Endothelial cell of umbilical vein (primary cell): Measurements from ENCODE around the gene CTIF. TPM values are rescaled to one million over a fixed set of nuclear protein-coding genes. Genes with fewer than 3 reads are reported as not detected.

Source experiments
- BruUV-seq: library from RNA; stranded (reverse); fragments of 400-500 nt; replicated peaks from 2 replicates; lab custom pipeline; 2021; lab: Mats Ljungman, UMichigan
- CTCF ChIA-PET: fragments of 300-600, 350-600 bp; sonication (Branson Sonifier 250); formaldehyde crosslinking; loops from one replicate; lab custom pipeline; 2021; ENCODE audit warnings: antibody characterized with exemption, inconsistent platforms; lab: Charles Lee
- POLR2A ChIA-PET: fragments of 300-600, 350-600 bp; sonication (Branson Sonifier 250); formaldehyde crosslinking; loops from one replicate; lab custom pipeline; 2021; ENCODE audit warnings: antibody characterized with exemption, inconsistent platforms; lab: Charles Lee
- DNase-seq: peaks from one replicate; pipeline ENCODE4 v3.0.0-alpha.2; 2011; ENCODE audit warnings: low read depth, low spot score
- FAIRE-seq: peaks from 2 replicates; lab custom pipeline; 2011; peaks lifted over from hg19 to GRCh38; lab: Jason Lieb, UNC
- H2AFZ ChIP-seq: 2 replicates; pipeline ENCODE4 v1.6.0; 2012; ENCODE audit warnings: low read depth, low read length, control low read depth, inconsistent platforms
- H3K27ac ChIP-seq: 2 replicates; pipeline ENCODE4 v1.5.1; 2011; ENCODE audit warnings: low read depth, mild to moderate bottlenecking, control low read depth, low read length, moderate library complexity; ENCODE audit not compliant: insufficient read depth
- H3K27me3 ChIP-seq, 2 experiments: 2 replicates each; pipeline versions ENCODE4 v1.6.0 to v1.6.1; 2011; ENCODE audit warnings: low read length in 2 of 2, mixed read lengths in 1 of 2; ENCODE audit not compliant: control insufficient read depth in 2 of 2, insufficient read depth in 2 of 2
- H3K36me3 ChIP-seq, 2 experiments: 2 replicates in 1 of 2; 3 replicates in 1 of 2; pipeline ENCODE4 v1.5.1; 2011; ENCODE audit warnings: low read length in 2 of 2, mild to moderate bottlenecking in 1 of 2, moderate library complexity in 1 of 2; ENCODE audit not compliant: control insufficient read depth in 2 of 2, insufficient read depth in 2 of 2; ENCODE audit errors: extremely low read depth in 1 of 2
- H3K4me1 ChIP-seq: 3 replicates; pipeline ENCODE4 v1.5.1; 2011; ENCODE audit warnings: mild to moderate bottlenecking, low read length; ENCODE audit not compliant: control insufficient read depth, insufficient read depth; ENCODE audit errors: extremely low read depth
- H3K4me2 ChIP-seq: 2 replicates; pipeline ENCODE4 v1.6.1; 2011; ENCODE audit warnings: low read length, control low read depth, mixed read lengths; ENCODE audit not compliant: insufficient read depth
- H3K4me3 ChIP-seq, 3 experiments: fragments of 200-600 bp in 1 of 3; sonication (generic), shearing (Covaris generic) in 1 of 3; replicated peaks in 1 of 3; 2 replicates each; pipeline ENCODE4 v1.5.1; 2011 to 2016; ENCODE audit warnings: control low read depth in 3 of 3, low read length in 3 of 3, mild to moderate bottlenecking in 2 of 3, inconsistent platforms in 1 of 3, low read depth in 1 of 3, moderate library complexity in 1 of 3; ENCODE audit not compliant: insufficient read depth in 1 of 3
- H3K79me2 ChIP-seq: 2 replicates; pipeline ENCODE4 v1.6.0; 2012; ENCODE audit warnings: low read length, inconsistent platforms; ENCODE audit not compliant: control insufficient read depth, insufficient read depth
- H3K9ac ChIP-seq: replicated peaks from 2 replicates; pipeline ENCODE3; 2011; ENCODE audit warnings: low read length, control low read depth; ENCODE audit not compliant: insufficient read depth; ENCODE audit errors: extremely low read depth
- H3K9me1 ChIP-seq: replicated peaks from 3 replicates; pipeline ENCODE4 v1.6.0; 2011; ENCODE audit warnings: mild to moderate bottlenecking, low read length; ENCODE audit not compliant: control insufficient read depth, insufficient read depth; ENCODE audit errors: extremely low read depth
- H3K9me3 ChIP-seq: replicated peaks from 2 replicates; pipeline ENCODE4 v1.5.1; 2012; ENCODE audit warnings: low read length, inconsistent platforms; ENCODE audit not compliant: control insufficient read depth, insufficient read depth
- H4K20me1 ChIP-seq: replicated peaks from 2 replicates; pipeline ENCODE3; 2011; ENCODE audit warnings: mild to moderate bottlenecking, low read length; ENCODE audit not compliant: control insufficient read depth, insufficient read depth; ENCODE audit errors: extremely low read depth
- EZH2 ChIP-seq: IDR thresholded peaks from 2 replicates; pipeline ENCODE4 v1.6.1; 2012; ENCODE audit warnings: borderline replicate concordance, low read depth, mild to moderate bottlenecking, moderate library complexity, low read length, inconsistent platforms; ENCODE audit not compliant: severe bottlenecking
- FOS ChIP-seq: IDR thresholded peaks from 2 replicates; pipeline ENCODE4 v1.6.1; 2011; ENCODE audit warnings: mild to moderate bottlenecking, low read length, moderate library complexity, borderline replicate concordance; ENCODE audit not compliant: insufficient read depth
- GATA2 ChIP-seq: IDR thresholded peaks from 2 replicates; pipeline ENCODE4 v1.7.0; 2011; ENCODE audit warnings: low read depth, mild to moderate bottlenecking, moderate library complexity, mixed read lengths, low read length; ENCODE audit not compliant: insufficient read length, insufficient read depth
- JUN ChIP-seq: IDR thresholded peaks from 2 replicates; pipeline ENCODE4 v1.6.1; 2011; ENCODE audit warnings: borderline replicate concordance, low read depth; ENCODE audit not compliant: insufficient read length, insufficient read depth
- MYC ChIP-seq: IDR thresholded peaks from one replicate; pipeline ENCODE4 v1.6.1; 2011; ENCODE audit warnings: mild to moderate bottlenecking, low read depth, low read length
- POLR2A ChIP-seq: IDR thresholded peaks from 2 replicates; pipeline ENCODE4 v1.6.1; 2012; ENCODE audit warnings: low read depth, mild to moderate bottlenecking, control low read depth, low read length
- POLR2AphosphoS5 ChIP-seq: IDR thresholded peaks from 2 replicates; pipeline ENCODE4 v1.6.1; 2012; ENCODE audit warnings: low read depth, mild to moderate bottlenecking, control low read depth, low read length, moderate library complexity; ENCODE audit not compliant: insufficient read depth
- dilution Hi-C: fragments of 300-500 bp; cut with MboI; formaldehyde crosslinking; loops from one replicate; pipeline ENCODE4 v1.15.0; 2019; ENCODE audit warnings: low sequenced_read_pairs; ENCODE audit not compliant: extremely low pct_ligation_motif_present
- intact Hi-C: fragments of 100-400 bp; cut with micrococcal nuclease; formaldehyde crosslinking; loops from one replicate; pipeline ENCODE4 v1.10.0; 2022
- polyA plus RNA-seq, 4 experiments: library from polyadenylated mRNA; depleted of rRNA in 3 of 4; stranded (reverse) in 3 of 4; unstranded in 1 of 4; fragments of >200 nt; gene quantifications; 2 replicates each; pipeline versions ENCODE4 v1.2.1 to v1.2.3, GENCODE V29; 2011 to 2012; ENCODE audit warnings: missing spikeins in 1 of 4
- total RNA-seq: library from RNA; stranded (reverse); gene quantifications from 2 replicates; pipeline ENCODE4 v1.2.3, GENCODE V29; 2021
- TF ChIP-seq, protein P1 (sequence below), 2 donors: IDR thresholded peaks; 1 replicate in 1 of 2; 2 replicates in 1 of 2; pipeline ENCODE4 v1.5.1; 2011; ENCODE audit warnings: low read length in 2 of 2, mild to moderate bottlenecking in 2 of 2, moderate library complexity in 2 of 2, control low read depth in 1 of 2, inconsistent platforms in 1 of 2, low read depth in 1 of 2; ENCODE audit not compliant: insufficient read depth in 1 of 2; ENCODE audit errors: extremely low read depth in 1 of 2
- TF ChIP-seq, protein P2 (sequence below): IDR thresholded peaks from 2 replicates; pipeline ENCODE4 v1.6.1; 2011; ENCODE audit not compliant: insufficient read depth, insufficient read length

Gene CTIF
- total and polyA plus RNA-seq, 2 donors (not counting 3 experiments of a cell fraction or from before 2014, with no cell fraction given), result 20.9 to 57.7 TPM

DNA sequence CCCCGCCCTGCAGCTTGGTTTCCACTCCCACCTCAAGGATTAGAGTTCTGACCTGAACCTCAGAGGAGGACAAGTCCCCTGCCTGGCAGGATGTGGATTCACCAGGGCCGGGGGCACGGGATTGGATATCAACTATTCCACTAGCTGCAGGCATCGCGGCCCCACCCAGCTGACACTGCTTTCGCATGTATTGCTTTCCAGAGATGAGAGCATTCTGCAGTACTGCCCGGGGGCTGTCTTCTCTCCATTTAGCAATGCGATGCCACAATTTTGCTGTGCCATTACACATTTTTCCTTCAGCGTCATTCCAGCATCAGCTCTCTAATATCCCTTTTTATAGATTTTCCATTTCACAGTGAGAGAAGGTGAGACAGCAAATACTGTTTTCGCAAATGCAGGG, 42.0 kb downstream of the CTIF start:
- dilution Hi-C loops, result no loop called here
- H3K79me2 ChIP-seq, result peaks cover 13% of the 10 kb centered on the region
- H3K9me1 ChIP-seq, result no peaks in the 10 kb centered on the region
- no peak for DNase-seq
- no peak overlapping the region for H3K9ac ChIP-seq
- no peaks in the 10 kb centered on the region for H3K27me3 ChIP-seq
- no peak overlapping the region for H2AFZ ChIP-seq
- ChIA-PET POLR2A (no interaction called here), CTCF (interaction anchor here (0.6 kb wide), 1 partner anchor 20 kb away, joined by 3 read pairs; no protein-coding TSS in a partner anchor)
- FAIRE-seq, result no peak
- no peaks in the 10 kb centered on the region for H4K20me1 ChIP-seq
- no peaks in the 10 kb centered on the region for H3K9me3 ChIP-seq
- intact Hi-C loops, result no loop called here
- H3K4me3 ChIP-seq, result no peak overlapping the region
- no peak overlapping the region for H3K4me2 ChIP-seq
- peaks cover 0 to 2% of the 10 kb centered on the region in 2 experiments for H3K36me3 ChIP-seq
- no peaks in the 10 kb centered on the region for H3K4me1 ChIP-seq
- H3K27ac ChIP-seq, result no peak overlapping the region
- BruUV-seq, result no TSS peak
- TF ChIP-seq, protein P1, sequence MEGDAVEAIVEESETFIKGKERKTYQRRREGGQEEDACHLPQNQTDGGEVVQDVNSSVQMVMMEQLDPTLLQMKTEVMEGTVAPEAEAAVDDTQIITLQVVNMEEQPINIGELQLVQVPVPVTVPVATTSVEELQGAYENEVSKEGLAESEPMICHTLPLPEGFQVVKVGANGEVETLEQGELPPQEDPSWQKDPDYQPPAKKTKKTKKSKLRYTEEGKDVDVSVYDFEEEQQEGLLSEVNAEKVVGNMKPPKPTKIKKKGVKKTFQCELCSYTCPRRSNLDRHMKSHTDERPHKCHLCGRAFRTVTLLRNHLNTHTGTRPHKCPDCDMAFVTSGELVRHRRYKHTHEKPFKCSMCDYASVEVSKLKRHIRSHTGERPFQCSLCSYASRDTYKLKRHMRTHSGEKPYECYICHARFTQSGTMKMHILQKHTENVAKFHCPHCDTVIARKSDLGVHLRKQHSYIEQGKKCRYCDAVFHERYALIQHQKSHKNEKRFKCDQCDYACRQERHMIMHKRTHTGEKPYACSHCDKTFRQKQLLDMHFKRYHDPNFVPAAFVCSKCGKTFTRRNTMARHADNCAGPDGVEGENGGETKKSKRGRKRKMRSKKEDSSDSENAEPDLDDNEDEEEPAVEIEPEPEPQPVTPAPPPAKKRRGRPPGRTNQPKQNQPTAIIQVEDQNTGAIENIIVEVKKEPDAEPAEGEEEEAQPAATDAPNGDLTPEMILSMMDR (IDR thresholded peaks at IDR 0.05; ENCODE audit: extremely low read depth in 1 of 2, insufficient read depth in 1 of 2, low read depth in 1 of 2, low read length in 2 of 2), result no peak
- TF ChIP-seq POLR2AphosphoS5 (no peak), MYC (no peak), GATA2 (no peak), JUN (no peak), EZH2 (no peak), POLR2A (no peak), FOS (no peak)
- TF ChIP-seq, protein P2, sequence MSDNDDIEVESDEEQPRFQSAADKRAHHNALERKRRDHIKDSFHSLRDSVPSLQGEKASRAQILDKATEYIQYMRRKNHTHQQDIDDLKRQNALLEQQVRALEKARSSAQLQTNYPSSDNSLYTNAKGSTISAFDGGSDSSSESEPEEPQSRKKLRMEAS, result no peak
